Measurements from ENCODE around the gene KCNIP3.

Gene KCNIP3

DNA sequence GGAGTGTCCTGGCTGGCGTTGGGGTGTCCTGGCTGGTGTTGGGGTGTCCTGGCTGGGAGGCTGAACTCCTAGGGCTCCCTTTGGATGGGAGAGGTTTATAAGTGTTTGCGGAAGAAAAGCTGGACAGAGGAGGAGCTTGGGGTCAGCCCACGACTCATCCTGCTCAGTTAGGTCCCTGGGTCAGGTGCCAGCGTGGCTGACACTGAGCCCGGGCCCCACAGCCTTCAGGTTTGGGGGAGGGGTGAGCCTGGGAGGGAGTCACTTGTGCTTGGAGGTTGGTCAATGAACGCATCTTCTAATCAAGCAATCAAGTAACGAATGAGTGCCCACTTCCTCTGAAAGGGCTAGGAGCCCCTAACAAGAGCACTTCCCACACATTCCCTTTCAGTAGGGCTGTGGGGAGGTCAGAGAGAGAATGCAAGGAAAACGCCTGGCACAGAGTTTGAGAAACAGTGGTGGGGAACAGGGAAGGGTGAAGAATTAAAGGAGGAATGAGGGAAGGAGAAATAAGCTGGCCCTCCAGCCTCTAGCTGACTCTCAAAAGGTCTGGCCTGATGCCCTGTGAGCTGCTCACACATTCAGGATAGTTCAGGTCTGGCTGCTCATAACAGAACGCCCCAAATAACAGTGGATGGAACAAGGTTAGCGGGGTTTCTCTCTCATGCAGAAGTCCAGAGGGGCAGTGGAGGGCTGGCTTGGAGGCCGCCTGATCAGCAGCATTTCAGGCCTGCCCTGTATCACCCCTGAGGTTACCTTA lies 670 bp downstream of the KCNIP3 start:
- DNase-seq = no peak

DNA sequence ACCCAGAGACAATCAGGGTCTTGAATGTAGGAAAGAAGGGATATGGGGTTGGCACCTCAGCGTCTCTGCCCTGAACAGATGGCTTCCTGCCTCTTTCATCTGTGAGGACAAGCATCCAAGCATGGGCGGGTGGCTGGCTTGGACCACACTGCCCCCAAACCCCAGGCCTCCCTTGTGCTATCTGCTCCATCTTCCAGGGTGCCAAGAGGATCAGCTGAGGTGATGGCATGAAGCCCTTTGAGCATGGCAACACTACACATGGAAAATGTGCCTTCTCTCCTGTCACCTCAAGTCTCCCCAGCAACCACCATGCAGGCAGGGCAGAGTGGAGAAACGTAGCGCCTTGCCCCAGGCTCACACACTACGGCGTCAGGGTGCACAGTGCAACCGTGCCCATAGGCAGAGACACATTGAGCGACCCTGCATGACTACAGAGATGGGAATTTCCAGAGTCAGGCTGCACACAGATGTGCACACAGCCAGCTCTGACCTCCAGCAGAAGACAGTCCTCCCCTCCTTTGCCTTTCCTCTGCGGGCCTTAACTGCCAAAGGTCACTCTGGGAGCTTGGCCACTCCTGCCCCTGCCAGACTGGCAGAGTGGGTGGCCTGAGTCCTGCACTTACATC lies 1.5 kb downstream of the KCNIP3 start:
- no peak for DNase-seq

DNA sequence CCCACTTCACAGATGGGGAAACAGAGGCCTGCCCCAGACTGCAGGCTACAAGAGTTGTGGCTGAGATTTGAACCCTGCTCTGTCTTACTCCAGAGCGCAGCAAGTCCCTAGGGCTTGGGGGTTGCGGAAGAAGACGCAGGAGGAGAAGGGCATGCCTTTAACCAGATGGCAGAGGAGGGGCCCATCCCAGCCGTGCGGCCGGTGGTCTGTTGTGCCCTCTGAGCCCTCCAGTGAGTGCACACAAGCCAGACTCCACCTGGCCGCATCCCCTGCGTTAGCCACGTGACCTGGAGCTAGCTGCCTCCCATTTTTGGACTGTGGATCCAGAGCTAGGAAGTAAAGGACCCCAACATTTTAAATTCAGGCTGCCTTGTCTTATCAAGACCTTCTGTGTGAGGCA lies 2.8 kb downstream of the KCNIP3 start:
- no peak for DNase-seq

DNA sequence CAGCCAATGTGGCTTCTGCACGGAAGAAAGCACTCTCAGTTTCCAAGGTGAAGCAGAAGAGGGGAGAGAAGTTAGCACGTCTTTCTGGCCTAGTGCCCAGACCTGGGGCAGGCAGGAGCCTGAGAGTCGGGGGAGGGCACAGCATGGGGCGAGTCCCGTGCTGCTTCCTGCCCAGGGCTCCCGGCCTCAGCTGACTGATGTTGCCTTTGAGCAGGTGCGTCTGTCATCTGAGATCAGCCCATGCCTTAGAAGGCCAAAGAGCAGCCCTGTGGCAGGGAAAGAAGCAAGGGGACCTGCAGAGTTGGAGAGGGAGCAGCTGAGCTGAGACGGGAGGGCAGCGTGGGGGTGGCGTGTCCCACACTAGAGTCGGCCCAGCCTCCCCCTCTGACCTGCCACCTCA lies 3.3 kb downstream of the KCNIP3 start:
- DNase-seq = no peak

DNA sequence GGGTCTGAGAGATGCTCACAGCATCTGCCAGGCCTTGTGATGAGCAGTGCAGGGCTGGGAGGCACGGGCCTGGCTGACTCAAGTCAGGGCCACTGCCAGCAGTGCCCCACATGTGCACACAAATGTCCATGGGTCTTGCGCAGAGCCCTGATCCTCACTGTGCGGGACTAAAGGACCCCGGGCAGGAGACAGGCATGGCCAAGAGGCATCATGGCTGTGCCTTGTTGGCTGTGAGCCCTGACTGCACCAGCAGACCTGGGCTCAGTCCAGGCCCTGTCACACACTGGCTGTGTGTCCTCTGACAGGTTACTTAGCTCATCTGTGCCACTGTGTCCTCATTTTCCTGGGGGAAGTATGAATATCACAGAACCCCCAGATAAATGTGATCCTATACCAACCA lies 4.0 kb downstream of the KCNIP3 start:
- DNase-seq = no peak

DNA sequence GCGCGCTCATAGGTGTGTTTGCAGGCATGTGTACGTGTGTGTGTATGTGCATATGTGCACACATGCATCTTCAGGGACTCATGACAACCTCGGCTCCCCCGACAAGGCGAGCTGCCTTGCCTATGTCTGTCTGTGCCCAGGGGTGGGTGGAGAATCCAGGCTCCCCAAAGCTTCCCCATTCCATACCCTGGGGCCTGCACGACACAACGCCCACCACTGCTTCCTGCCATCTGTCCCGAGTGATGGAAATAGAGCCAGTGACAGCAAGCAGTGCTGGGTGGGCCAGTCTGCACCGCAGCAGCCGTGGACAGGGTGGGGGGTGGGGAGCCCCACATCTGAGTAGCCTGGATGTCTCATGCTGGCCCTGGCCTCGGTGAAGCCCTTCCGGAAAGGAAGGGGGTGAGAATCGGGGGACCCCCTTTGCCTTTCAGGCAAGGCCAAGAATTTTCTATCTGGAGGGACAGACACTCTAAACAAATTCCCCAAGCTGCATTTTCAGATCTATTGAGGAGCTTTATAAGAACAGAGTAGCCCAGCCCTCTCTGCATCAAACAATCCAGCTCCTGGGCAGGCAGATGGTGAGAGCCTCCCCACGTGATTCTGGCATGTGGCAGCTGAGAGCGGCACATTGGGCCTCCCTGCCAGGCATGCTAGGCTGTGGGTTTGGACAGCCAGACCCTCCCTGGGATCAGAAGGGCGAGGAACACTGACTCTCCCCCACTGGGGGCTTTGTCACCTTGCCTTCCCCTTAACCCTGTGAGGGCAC lies 4.9 kb downstream of the KCNIP3 start:
- DNase-seq = no peak

DNA sequence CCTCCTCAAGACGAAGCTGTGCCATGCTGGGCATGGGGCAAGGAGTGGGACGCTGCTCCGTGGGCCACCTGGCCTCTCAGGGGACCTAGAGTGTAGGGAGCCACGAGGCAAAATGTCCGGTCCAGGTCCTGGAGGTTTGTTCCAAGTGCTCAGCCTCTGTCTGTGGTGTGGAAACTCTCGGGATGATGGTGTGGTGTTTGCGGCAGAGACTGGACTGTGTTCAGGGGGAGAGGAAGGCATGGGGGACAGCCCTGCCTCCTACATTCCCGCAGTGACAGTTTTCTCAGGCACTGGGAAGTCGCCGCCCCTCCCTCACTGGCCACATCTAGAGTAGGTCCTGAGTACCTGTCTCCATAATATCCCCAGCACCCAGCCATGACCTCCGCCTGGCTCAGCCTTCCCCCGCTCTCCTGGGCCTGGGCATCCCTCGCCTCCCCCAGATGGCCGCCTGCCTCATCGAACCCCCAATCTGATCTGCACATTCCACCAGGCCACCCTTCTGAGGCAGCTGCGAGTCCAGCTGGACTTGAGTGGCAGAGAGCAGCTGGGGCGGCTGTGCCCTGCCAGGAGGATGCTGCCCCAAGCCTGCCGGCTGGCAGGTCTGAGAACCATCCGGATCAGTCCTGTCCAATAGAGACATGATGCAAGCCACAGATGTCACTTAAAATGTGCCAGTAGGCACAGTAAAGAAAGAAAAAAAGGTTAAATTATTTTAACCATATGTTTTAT lies 6.2 kb downstream of the KCNIP3 start:
- DNase-seq = no peak

DNA sequence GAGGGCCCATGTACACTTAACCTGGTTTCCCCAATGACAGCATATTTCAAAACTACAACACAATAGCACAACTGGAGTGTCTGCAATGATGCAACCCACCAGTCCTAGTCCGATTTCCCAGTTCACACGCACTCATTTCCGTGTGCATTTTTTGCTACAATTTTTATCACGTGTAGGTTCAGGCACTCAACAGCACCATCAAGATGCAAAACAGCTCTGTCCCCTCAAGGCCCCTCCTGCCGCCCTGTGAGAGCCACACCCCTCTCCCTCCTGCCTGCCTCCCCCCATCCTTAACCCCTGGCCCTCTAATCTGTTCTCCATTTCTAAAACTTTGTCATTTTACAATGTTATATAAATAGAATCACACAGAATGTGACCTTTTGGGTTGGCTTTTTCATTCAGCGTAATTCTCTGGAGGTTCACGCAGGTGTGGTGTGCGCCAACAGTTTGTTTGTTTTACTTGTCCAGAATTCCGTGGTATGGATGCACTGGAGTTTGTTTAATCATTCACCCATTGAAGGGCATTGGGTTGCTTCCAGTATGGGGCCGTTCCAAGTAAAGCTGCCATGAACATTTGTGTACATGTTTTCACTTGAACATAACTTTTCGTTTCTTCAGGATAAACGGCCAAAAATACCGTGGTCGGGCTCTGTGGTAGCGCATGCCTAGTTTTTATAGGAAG lies 8.4 kb downstream of the KCNIP3 start:
- DNase-seq = peak; percentile 19

DNA sequence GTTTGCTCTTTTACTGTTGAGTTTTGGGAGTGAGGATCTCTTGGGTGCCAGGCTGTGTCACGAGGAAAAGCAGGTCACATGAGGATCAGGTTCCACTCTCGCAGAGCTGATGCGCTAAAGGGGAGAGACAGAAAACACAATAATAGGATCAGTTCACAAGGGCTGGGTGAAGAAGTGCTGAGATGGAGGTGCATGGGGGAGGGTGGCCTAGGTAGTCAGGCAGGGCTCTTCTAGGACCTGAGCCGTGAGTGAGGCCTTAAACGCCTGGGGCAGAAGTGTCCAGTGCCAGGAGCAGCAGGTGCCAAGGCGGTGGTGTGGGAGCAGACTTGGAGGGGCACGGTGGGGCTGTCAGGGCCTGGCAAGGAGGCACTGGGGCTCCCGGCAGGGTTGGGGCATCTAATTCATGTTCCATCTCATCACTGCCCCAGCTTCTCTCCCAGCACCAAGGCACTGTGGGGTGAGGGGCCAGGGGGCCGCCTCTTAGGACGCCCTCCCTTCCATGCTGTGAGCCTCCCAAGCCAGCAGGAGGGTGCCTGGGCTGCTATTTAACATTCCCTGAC lies 9.3 kb downstream of the KCNIP3 start:
- no peak for DNase-seq

DNA sequence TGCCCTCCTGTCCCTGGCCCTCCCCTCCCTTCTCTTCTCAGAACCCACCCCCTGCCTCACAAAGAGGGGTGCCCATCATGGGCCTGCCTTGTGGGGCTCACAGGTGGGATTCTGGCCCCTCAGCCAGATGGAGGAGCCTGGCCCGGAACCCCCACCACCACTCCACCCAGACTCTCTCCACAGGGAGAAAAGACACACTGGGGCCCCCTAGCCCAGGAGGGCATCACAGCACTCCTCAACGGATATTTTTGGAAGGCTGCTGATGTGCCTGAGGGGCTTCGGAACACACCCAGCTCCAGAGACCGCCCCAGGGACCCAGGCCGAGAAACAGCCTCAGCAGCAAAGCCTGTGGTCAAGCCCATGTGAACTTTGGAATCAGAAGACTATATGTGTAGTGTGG lies 9.9 kb downstream of the KCNIP3 start:
- DNase-seq = no peak

DNA sequence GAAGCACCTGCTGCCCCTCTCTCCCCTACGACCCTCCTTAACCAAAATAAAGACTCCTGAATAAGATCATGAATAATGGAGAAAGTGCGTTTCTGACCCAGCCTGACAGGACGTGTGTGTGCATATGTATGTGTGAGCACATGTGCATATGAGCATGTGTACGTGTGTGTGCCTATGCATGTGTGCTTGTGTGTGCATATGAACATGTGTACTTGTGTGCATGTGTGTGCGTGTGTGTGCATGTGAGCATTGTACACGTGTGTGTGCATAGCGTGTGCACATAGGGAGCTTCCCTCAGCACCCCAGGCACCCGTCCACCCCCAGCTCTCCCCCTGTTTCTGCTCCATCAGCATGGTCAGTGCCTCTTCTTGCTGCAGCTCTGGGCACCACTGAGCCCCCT lies 10.7 kb downstream of the KCNIP3 start:
- DNase-seq = no peak

DNA sequence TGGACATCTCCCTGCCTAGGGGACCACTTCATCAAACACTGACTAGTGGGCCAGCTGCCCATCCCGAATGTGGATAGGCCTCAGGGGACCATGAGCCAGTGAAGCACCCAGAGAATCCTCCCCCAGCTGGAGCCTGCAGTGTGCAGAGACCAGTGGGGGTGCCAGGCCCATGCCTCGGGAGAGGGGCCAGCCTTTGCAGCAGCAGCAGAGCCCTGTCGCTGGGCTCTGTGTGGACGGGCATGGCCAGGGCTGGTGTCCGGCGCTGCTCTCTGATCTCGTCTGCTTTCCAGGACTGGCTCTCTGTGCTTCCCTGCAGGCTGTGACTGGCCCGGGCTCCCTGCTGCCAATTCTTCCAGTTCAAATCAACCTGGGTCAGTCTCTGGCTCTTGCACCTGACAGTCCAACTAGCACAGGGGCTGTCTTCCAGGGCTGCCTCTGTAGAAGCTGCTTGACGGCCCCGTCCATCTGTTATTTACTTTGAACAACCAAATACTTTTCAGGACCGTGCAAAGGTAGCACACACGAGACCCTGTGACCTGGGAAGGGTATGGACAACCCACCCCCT lies 11.4 kb downstream of the KCNIP3 start:
- no peak for DNase-seq

DNA sequence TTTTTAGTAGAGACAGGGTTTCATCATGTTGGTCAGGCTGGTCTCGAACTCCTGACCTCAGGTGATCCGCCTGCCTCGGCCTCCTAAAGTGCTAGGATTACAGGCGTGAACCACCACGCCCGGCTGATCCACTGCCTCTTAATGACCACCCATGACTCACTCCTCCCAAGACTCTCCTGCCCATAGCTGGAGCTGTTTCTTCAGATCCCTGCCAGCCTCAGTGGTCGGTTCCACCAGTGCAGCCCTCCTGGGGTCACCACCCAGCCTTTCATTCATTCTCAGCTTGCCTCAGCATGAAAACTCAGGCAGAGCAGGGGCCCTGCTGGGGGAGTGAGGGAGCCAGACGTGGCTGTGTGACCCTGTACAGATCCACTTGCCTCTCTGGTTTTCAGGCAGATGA lies 12.5 kb downstream of the KCNIP3 start:
- DNase-seq = no peak

DNA sequence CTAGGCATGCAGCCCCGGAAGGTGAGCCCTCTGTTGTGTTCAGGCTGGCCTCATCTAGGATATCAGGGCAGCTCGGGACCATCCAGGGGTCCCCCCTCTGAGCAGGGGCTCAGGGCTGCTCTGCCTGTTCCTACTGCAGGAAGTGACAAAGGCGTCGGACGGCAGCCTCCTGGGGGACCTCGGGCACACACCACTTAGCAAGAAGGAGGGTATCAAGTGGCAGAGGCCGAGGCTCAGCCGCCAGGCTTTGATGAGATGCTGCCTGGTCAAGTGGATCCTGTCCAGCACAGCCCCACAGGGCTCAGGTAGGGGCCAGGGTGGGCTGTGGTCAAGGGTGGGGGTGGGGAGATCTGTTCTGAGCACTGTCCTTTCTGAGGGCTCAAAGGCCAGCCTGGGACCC lies 13.1 kb downstream of the KCNIP3 start:
- DNase-seq = no peak

DNA sequence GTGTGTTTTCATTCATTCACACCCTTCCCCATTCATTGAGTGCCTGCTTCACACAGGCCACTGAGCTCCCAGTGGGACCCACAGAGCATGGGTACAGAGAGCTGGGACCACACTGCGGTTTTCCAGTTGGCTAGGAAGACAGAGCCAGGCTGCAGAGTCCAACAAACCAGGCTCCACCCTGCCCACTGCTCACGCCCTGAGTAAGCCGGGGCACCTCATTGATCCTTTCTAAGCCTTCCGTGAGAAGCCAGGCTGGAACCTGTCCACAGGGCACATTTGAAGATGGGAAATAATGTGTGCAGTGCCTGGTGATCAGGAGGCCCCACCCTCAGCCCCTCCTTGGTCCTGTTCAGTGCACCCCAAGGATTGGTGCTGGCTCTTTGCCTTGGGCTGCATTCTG lies 13.5 kb downstream of the KCNIP3 start:
- no peak for DNase-seq

DNA sequence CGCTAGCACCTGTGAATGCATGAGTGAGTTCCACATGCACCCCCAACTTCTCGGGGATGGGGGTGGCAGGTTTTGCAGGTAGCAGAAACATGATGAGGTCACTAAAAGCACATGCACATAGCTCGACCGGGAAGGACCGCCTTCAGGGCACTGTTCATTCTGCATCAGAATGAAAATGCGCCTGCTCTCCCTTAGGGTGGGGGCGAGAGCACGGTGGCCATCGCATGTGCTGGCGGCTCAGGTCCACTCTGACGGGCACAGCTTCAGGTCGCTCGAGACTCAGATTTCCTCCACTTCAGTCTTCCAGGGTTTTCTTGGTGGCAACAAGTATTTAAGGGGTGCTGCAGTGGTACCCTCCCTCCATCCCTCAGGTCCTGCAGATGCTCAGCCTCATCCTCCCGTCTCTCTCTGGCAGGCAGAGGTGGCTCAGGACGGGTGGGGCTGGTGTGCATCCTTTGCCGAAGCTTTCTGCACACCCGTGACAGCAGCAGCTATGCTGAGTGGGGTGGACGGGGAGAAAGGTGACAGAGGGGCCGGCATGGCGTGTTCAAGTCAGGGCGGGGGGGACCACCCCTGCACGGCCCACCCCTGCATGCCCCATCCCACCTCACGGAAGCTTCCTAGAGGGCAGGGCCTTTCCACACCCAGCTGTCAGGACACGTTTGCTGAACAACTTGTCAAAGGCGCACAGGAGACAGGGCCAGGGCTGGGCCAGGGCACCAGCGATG lies 14.8 kb downstream of the KCNIP3 start:
- no peak for DNase-seq

DNA sequence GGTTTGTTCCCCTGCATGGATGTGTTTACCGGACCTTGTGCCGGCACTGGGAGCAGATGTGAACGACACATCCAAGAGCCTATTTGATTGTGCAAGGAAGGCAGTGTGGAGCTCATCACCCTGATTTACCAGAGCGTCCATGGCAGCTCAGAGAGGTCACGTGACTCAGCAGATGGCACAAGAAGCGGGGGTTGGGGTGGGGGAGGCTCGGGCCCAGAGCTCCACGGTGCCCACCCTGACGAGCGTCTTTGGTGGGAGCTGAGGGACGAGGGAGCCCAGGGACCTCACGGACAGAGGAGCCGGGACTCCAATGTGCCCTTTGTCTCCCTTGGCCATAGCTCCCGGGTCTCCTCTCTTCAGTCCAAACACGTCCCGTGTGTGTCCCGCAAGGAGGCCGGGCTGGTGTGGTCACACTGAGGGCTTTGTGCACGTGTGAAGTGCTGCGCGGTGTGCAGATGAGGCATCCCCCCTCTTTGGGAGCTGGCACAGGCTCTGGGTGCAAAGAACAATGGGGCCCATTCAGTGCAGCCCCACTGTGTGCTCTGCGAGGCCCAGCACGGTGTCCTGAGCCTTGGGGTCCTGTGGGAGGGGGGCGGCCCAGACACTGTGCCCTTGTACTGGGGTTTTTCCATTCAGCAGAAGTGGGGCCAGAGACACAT lies 15.5 kb downstream of the KCNIP3 start:
- no peak for DNase-seq

DNA sequence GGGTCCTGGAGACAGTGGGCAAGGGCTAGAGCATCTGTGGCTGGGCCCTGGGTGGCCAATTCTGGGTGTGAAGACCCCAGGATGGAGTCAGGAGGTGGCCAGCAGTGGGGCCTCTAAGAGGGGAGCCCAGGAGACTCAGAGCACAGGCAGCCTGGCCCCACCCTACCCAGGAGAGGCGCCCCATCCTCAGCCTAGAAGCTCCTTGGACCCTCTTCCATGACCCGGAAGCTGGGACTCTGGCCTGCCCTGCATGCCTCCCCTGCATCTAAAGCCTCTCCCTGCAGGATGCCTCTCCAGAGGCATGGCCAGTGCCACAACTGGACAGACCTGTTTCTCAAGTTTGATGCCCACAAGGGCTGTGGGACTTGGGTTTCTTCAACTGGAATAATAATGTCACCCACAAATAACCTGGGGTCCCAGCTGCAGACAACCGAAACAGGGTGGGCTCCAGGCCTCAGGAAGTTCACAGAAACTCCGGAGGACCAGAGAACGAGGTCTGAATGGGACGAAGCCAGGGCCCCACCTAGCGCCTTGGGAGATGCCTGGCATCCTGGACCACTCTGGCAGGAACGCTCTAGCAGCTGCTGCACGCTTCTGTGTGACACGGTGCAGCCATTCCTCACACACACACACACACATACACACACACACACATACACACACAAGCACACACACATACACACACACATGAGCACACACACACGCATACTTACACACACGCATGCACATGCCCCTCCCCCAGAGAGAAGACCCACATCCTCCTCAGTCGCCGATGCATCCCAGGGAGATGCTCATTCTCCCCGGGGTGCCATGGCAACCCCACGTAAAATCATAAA lies 16.4 kb downstream of the KCNIP3 start:
- DNase-seq = no peak

DNA sequence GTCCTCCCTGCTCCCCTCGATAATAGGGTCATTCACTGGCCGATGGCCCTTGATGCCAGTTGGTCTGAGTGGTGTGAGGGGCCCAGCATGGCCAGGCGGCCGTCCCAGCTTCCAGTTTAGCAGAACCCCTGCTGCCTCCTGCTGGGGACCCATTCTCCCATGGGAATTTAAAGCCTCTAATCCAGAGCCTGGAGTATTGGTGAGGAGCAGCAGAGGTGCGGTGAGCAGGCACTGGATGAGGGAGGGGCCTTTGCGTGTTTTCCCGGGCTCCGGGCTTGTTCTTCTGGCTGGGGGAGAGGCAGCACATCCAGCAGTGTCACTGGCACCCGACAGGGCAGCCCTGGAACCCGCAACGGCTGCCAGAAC lies 17.4 kb downstream of the KCNIP3 start:
- no peak for DNase-seq

Data from kidney glomerular epithelial cell (primary cell).